HTR-8/SVneo (cell line): Measurements from ENCODE around the gene EPSTI1.
"Not testable (repeated sequence)": the region's sequence is repeated elsewhere in the genome, so short reads cannot be mapped to it uniquely, and the experiment has no call there.

Experiments used
- DNase-seq: peaks from one replicate; pipeline ENCODE4 v3.0.0; 2011; ENCODE audit warnings: low spot score, mixed read lengths; ENCODE audit not compliant: insufficient read length
- FAIRE-seq: peaks from 2 replicates; lab custom pipeline; 2011; peaks lifted over from hg19 to GRCh38; lab: Jason Lieb, UNC

EPSTI1 gene

GRCh38 chr13:42991898-42992763 lies at the start of gene EPSTI1:
Gene EPSTI1 (minus strand): TSS chr13:42992241. CDS start chr13:42992165, 76 bp downstream.
- FAIRE-seq = no peak
- peak; percentile 38 for DNase-seq

- FAIRE-seq = no peak
- DNase-seq = no peak
Observed at GRCh38 chr13:43041369-43041921, 49.4 kb upstream of the EPSTI1 start.

- not testable (repeated sequence) for DNase-seq, FAIRE-seq
Observed at GRCh38 chr13:43040581-43041368, 48.7 kb upstream of the EPSTI1 start.

GRCh38 chr13:43039966-43040365 lies 47.9 kb upstream of the EPSTI1 start:
- FAIRE-seq (no peak), DNase-seq (no peak)

GRCh38 chr13:43036351-43037250 lies 44.6 kb upstream of the EPSTI1 start:
- no peak for FAIRE-seq
- no peak for DNase-seq

- DNase-seq (no peak), FAIRE-seq (no peak)
Observed at GRCh38 chr13:43033038-43033437, 41.0 kb upstream of the EPSTI1 start.

- FAIRE-seq (no peak), DNase-seq (no peak)
Observed at GRCh38 chr13:43031881-43032280, 39.8 kb upstream of the EPSTI1 start.

- FAIRE-seq (no peak), DNase-seq (no peak)
Observed at GRCh38 chr13:43030548-43030947, 38.5 kb upstream of the EPSTI1 start.

- DNase-seq (no peak), FAIRE-seq (no peak)
Observed at GRCh38 chr13:43026262-43026661, 34.2 kb upstream of the EPSTI1 start.

GRCh38 chr13:43023289-43023963 lies 31.4 kb upstream of the EPSTI1 start, which contains the start of gene DNAJC15:
Gene DNAJC15 (plus strand): TSS chr13:43023586. CDS start chr13:43023627, 41 bp downstream.
- DNase-seq (no peak), FAIRE-seq (no peak)

- DNase-seq = no peak
- no peak for FAIRE-seq
Observed at GRCh38 chr13:43022934-43023288, 30.9 kb upstream of the EPSTI1 start.

GRCh38 chr13:43021926-43022670 lies 30.1 kb upstream of the EPSTI1 start:
- DNase-seq (no peak), FAIRE-seq (no peak)

GRCh38 chr13:43020794-43021193 lies 28.8 kb upstream of the EPSTI1 start:
- no peak for DNase-seq
- FAIRE-seq = no peak

- FAIRE-seq = no peak
- no peak for DNase-seq
Observed at GRCh38 chr13:43019811-43020210, 27.8 kb upstream of the EPSTI1 start.

GRCh38 chr13:43016226-43016625 lies 24.2 kb upstream of the EPSTI1 start:
- DNase-seq = no peak
- no peak for FAIRE-seq

- FAIRE-seq = no peak
- no peak for DNase-seq
Observed at GRCh38 chr13:43014162-43014561, 22.1 kb upstream of the EPSTI1 start.

GRCh38 chr13:43009506-43009905 lies 17.5 kb upstream of the EPSTI1 start:
- DNase-seq (no peak), FAIRE-seq (no peak)

GRCh38 chr13:43008596-43008995 lies 16.6 kb upstream of the EPSTI1 start:
- DNase-seq (no peak), FAIRE-seq (no peak)
